Measurements from ENCODE around the gene FBLIM1. TPM values are rescaled to one million over a fixed set of nuclear protein-coding genes. Genes with fewer than 3 reads are reported as not detected.

The FBLIM1 gene
- total RNA-seq, 3 donors from 2014 or later, result 17.4 to 73.4 (median 42.6) TPM

- TF ChIP-seq, protein P1, sequence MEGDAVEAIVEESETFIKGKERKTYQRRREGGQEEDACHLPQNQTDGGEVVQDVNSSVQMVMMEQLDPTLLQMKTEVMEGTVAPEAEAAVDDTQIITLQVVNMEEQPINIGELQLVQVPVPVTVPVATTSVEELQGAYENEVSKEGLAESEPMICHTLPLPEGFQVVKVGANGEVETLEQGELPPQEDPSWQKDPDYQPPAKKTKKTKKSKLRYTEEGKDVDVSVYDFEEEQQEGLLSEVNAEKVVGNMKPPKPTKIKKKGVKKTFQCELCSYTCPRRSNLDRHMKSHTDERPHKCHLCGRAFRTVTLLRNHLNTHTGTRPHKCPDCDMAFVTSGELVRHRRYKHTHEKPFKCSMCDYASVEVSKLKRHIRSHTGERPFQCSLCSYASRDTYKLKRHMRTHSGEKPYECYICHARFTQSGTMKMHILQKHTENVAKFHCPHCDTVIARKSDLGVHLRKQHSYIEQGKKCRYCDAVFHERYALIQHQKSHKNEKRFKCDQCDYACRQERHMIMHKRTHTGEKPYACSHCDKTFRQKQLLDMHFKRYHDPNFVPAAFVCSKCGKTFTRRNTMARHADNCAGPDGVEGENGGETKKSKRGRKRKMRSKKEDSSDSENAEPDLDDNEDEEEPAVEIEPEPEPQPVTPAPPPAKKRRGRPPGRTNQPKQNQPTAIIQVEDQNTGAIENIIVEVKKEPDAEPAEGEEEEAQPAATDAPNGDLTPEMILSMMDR (IDR thresholded peaks at IDR 0.05), result peak in 1 of 3 donors; percentile 8
- TF ChIP-seq POLR2A (IDR thresholded peaks at IDR 0.05) (no peak), POLR2AphosphoS5 (IDR thresholded peaks at IDR 0.05) (peak; percentile 41 to 77 (median 68))
- peak overlapping the region; percentile 96 to 100 for H3K27ac ChIP-seq
- intact Hi-C loops (cut with DNase I; ENCODE audit: low total_unique reads), result no loop called here
- peak; percentile 83 for DNase-seq (ENCODE audit: low spot score in 2 of 2)
- peak overlapping the region; percentile 74 to 93 (median 82) for H3K4me3 ChIP-seq
- no peaks in the 10 kb centered on the region for H3K36me3 ChIP-seq
- no peaks in the 10 kb centered on the region for H3K27me3 ChIP-seq
- H3K9me3 ChIP-seq, result no peaks in the 10 kb centered on the region
- peaks cover 0 to 13% of the 10 kb centered on the region in 2 donors for H3K4me1 ChIP-seq
These were observed 76.0 kb downstream of the FBLIM1 start for GRCh38 chr1:15834406-15835204.

DNA sequence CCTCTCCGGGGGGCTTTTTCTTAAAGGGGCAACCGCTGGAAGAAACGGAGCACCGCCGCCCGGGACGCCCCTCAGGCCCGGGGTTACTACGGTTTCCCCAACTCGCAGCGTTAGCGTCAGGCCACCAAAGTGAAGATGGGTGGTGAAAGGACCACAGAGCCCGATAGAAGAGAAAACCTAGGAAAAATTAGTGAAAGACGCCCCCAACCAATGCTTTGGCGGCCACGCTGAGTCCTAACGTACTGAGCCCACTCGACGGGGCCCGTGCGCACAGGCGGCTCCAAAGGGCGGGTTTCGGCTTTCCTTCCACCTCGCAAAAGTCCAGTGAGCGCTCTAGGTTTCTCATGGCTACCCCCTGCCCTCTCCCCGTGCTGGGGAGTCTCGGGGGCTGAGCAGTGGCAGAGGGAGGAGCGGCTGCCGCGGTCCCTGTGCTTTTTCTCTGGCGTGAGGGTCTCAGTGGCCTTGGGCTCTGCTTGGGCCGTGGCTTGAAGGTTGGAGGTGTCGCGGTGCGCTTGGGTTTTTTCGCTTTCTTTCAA is 76.7 kb downstream of the FBLIM1 start:
- TF ChIP-seq POLR2A (IDR thresholded peaks at IDR 0.05) (no peak), POLR2AphosphoS5 (IDR thresholded peaks at IDR 0.05) (no peak)
- TF ChIP-seq, protein P1 (IDR thresholded peaks at IDR 0.05), result no peak
- no peaks in the 10 kb centered on the region for H3K27me3 ChIP-seq
- H3K36me3 ChIP-seq, result no peaks in the 10 kb centered on the region
- H3K27ac ChIP-seq, result peak overlapping the region; percentile 96 to 100
- H3K4me3 ChIP-seq, result peak overlapping the region; percentile 74 to 93 (median 82)
- H3K4me1 ChIP-seq, result peaks cover 0 to 8% of the 10 kb centered on the region in 2 donors
- DNase-seq (ENCODE audit: low spot score in 2 of 2), result peak in 1 of 2 donors; percentile 53
- intact Hi-C loops (cut with DNase I; ENCODE audit: low total_unique reads), result no loop called here
- no peaks in the 10 kb centered on the region for H3K9me3 ChIP-seq

GRCh38 chr1:15835741-15836510 is 77.3 kb downstream of the FBLIM1 start:
- H3K27ac ChIP-seq, result peak overlapping the region; percentile 96 to 100

More at GRCh38 chr1:15835741-15836510, 77.3 kb downstream of the FBLIM1 start:
- H3K9me3 ChIP-seq, result no peaks in the 10 kb centered on the region
- H3K27me3 ChIP-seq, result no peaks in the 10 kb centered on the region
- peaks cover 0 to 2% of the 10 kb centered on the region in 2 donors for H3K4me1 ChIP-seq
- no peaks in the 10 kb centered on the region for H3K36me3 ChIP-seq
- intact Hi-C loops (cut with DNase I; ENCODE audit: low total_unique reads), result no loop called here
- peak; percentile 99 for DNase-seq (ENCODE audit: low spot score in 2 of 2)
- H3K4me3 ChIP-seq, result peak overlapping the region; percentile 74 to 93 (median 82)
- TF ChIP-seq POLR2A (IDR thresholded peaks at IDR 0.05) (peak; percentile 72), POLR2AphosphoS5 (IDR thresholded peaks at IDR 0.05) (peak; percentile 90 to 99 (median 94))
- TF ChIP-seq, protein P1 (IDR thresholded peaks at IDR 0.05), result no peak

Other genes starting within 250 kb of the FBLIM1 start
- gene CASP9, start 234.6 kb upstream of the FBLIM1 start, total RNA-seq, result 10 to 100 TPM; 12.5 to 15.8 (median 13.4) TPM
- 10 to 100 TPM; 14.1 to 30.4 (median 21.0) TPM for gene DNAJC16, start 231.9 kb upstream of the FBLIM1 start, total RNA-seq
- gene AGMAT, start 173.7 kb upstream of the FBLIM1 start, total RNA-seq, result under 1 TPM; 0.29 to 0.33 (median 0.32) TPM
- 10 to 100 TPM; 69.2 to 77.4 (median 71.0) TPM for gene DDI2, start 141.3 kb upstream of the FBLIM1 start, total RNA-seq
- gene PLEKHM2, start 74.5 kb upstream of the FBLIM1 start, total RNA-seq, result 10 to 100 TPM; 29.7 to 56.5 (median 41.6) TPM
- gene SLC25A34, start 22.5 kb upstream of the FBLIM1 start, total RNA-seq, result 1 to 10 TPM; 1.0 to 1.8 (median 1.3) TPM
- not detected for gene TMEM82, start 16.3 kb upstream of the FBLIM1 start, total RNA-seq
- 1 to 10 TPM in 2 of 3 donors, under 1 TPM in 1; 0.66 to 1.4 (median 1.2) TPM for gene UQCRHL, start 48.9 kb downstream of the FBLIM1 start, total RNA-seq
- gene SPEN, start 88.9 kb downstream of the FBLIM1 start, total RNA-seq, result 10 to 100 TPM; 46.9 to 56.6 (median 51.2) TPM
- 10 to 100 TPM; 21.9 to 40.3 (median 38.5) TPM for gene ZBTB17, start 217.3 kb downstream of the FBLIM1 start, total RNA-seq
- gene SRARP, start 245.4 kb downstream of the FBLIM1 start, total RNA-seq, result 1 to 10 TPM in 2 of 3 donors, not detected in 1; 1.3 to 2.9 TPM

Data from breast epithelium (tissue), 4 donors.